ENCODE results near the gene CIITA.

The CIITA gene

GRCh38 chr16:10849736-10850477 is 27.1 kb upstream of the CIITA start:
- TF ChIP-seq Cebpa-rat (IDR thresholded peaks at IDR 0.05), result no peak
- H3K36me3 ChIP-seq, result no peaks in the 10 kb centered on the region
- H3K27ac ChIP-seq, result no peak overlapping the region
- H3K27me3 ChIP-seq, result no peaks in the 10 kb centered on the region
- peak overlapping the region; percentile 31 to 94 (median 53); a peak in 19 of 22 replicates for H3K4me2 ChIP-seq
- no peak overlapping the region for H3K4me3 ChIP-seq
- H4K20me1 ChIP-seq, result no peaks in the 10 kb centered on the region
- peaks cover 0 to 26% (median 0%) of the 10 kb centered on the region in 11 experiments; a peak in 7 of 22 replicates for H3K9me3 ChIP-seq (replicated peaks in 1 of 11)
- H3K9ac ChIP-seq, result no peak overlapping the region
- peaks cover 55 to 78% (median 67%) of the 10 kb centered on the region in 10 experiments for H3K4me1 ChIP-seq

GRCh38 chr16:10850478-10850850 is 26.5 kb upstream of the CIITA start:
- no peak overlapping the region for H3K4me3 ChIP-seq
- no peaks in the 10 kb centered on the region for H4K20me1 ChIP-seq
- H3K27ac ChIP-seq, result no peak overlapping the region
- H3K9me3 ChIP-seq (replicated peaks in 1 of 11), result peaks cover 0 to 26% (median 0%) of the 10 kb centered on the region in 11 experiments; a peak in 7 of 22 replicates
- H3K4me2 ChIP-seq, result peak overlapping the region in 8 of 11 experiments; percentile 34 to 94 (median 52); a peak in 12 of 22 replicates
- H3K36me3 ChIP-seq, result no peaks in the 10 kb centered on the region
- peaks cover 55 to 74% (median 66%) of the 10 kb centered on the region in 10 experiments for H3K4me1 ChIP-seq
- H3K9ac ChIP-seq, result no peak overlapping the region
- no peaks in the 10 kb centered on the region for H3K27me3 ChIP-seq
- TF ChIP-seq Cebpa-rat (IDR thresholded peaks at IDR 0.05), result no peak; a peak in 1 of 22 replicates

GRCh38 chr16:10851512-10851911 is 25.5 kb upstream of the CIITA start:
- Histone ChIP-seq H3K27me3 (no peaks in the 10 kb centered on the region), H3K9ac (no peak overlapping the region), H3K4me1 (peaks cover 52 to 63% (median 57%) of the 10 kb centered on the region in 10 experiments), H3K27ac (peak overlapping the region in 1 of 11 experiments; percentile 13; a peak in 1 of 22 replicates), H4K20me1 (no peaks in the 10 kb centered on the region), H3K36me3 (no peaks in the 10 kb centered on the region), H3K4me2 (peak overlapping the region in 8 of 11 experiments; percentile 15 to 87 (median 47); a peak in 9 of 22 replicates), H3K9me3 (replicated peaks in 1 of 11) (peaks cover 0 to 26% (median 0%) of the 10 kb centered on the region in 11 experiments; a peak in 7 of 22 replicates), H3K4me3 (no peak overlapping the region)
- no peak for TF ChIP-seq Cebpa-rat (IDR thresholded peaks at IDR 0.05)

- H3K4me2 ChIP-seq, result peak overlapping the region; percentile 20 to 87 (median 43)
- no peaks in the 10 kb centered on the region for H3K27me3 ChIP-seq
- TF ChIP-seq Cebpa-rat (IDR thresholded peaks at IDR 0.05), result no peak
- H3K9me3 ChIP-seq (replicated peaks in 1 of 11), result peaks cover 0 to 26% (median 0%) of the 10 kb centered on the region in 11 experiments; a peak in 7 of 22 replicates
- no peaks in the 10 kb centered on the region for H4K20me1 ChIP-seq
- H3K36me3 ChIP-seq, result no peaks in the 10 kb centered on the region
- H3K9ac ChIP-seq, result no peak overlapping the region
- no peak overlapping the region for H3K4me3 ChIP-seq
- H3K27ac ChIP-seq, result peak overlapping the region in 1 of 11 experiments; percentile 27; a peak in 2 of 22 replicates
- peaks cover 44 to 56% (median 49%) of the 10 kb centered on the region in 10 experiments for H3K4me1 ChIP-seq
Observed at GRCh38 chr16:10852286-10852685, 24.7 kb upstream of the CIITA start.

- Histone ChIP-seq H3K4me1 (peaks cover 38 to 49% (median 43%) of the 10 kb centered on the region in 10 experiments), H3K27ac (no peak overlapping the region), H3K9me3 (replicated peaks in 1 of 11) (peaks cover 0 to 26% (median 0%) of the 10 kb centered on the region in 11 experiments; a peak in 7 of 22 replicates), H3K27me3 (no peaks in the 10 kb centered on the region), H3K4me2 (peak overlapping the region in 9 of 11 experiments; percentile 16 to 87 (median 43); a peak in 15 of 22 replicates), H3K4me3 (no peak overlapping the region), H3K9ac (no peak overlapping the region), H3K36me3 (no peaks in the 10 kb centered on the region), H4K20me1 (no peaks in the 10 kb centered on the region)
- no peak for TF ChIP-seq Cebpa-rat (IDR thresholded peaks at IDR 0.05)
Observed at GRCh38 chr16:10852948-10853347, 24.1 kb upstream of the CIITA start.

- no peaks in the 10 kb centered on the region for H3K36me3 ChIP-seq
- H3K9me3 ChIP-seq (replicated peaks in 1 of 11), result peaks cover 0 to 22% (median 0%) of the 10 kb centered on the region in 11 experiments; a peak in 7 of 22 replicates
- no peak overlapping the region for H3K4me3 ChIP-seq
- H3K4me2 ChIP-seq, result no peak overlapping the region
- no peaks in the 10 kb centered on the region for H3K27me3 ChIP-seq
- no peak overlapping the region for H3K9ac ChIP-seq
- no peak overlapping the region for H3K27ac ChIP-seq
- H4K20me1 ChIP-seq, result no peaks in the 10 kb centered on the region
- no peak for TF ChIP-seq Cebpa-rat (IDR thresholded peaks at IDR 0.05)
- H3K4me1 ChIP-seq, result peaks cover 18 to 34% (median 21%) of the 10 kb centered on the region in 10 experiments
Observed at GRCh38 chr16:10856042-10856441, 21.0 kb upstream of the CIITA start.

GRCh38 chr16:10858203-10858602 is 18.8 kb upstream of the CIITA start:
- TF ChIP-seq Cebpa-rat (IDR thresholded peaks at IDR 0.05), result no peak
- Histone ChIP-seq H3K9ac (no peak overlapping the region), H3K4me2 (no peak overlapping the region), H3K27me3 (no peaks in the 10 kb centered on the region), H3K4me1 (peaks cover 11 to 37% (median 21%) of the 10 kb centered on the region in 10 experiments), H3K4me3 (no peak overlapping the region), H4K20me1 (no peaks in the 10 kb centered on the region), H3K36me3 (no peaks in the 10 kb centered on the region), H3K27ac (no peak overlapping the region), H3K9me3 (replicated peaks in 1 of 11) (peaks cover 0 to 4% (median 0%) of the 10 kb centered on the region in 11 experiments; a peak in 3 of 22 replicates)

GRCh38 chr16:10859020-10859419 is 18.0 kb upstream of the CIITA start:
- H3K9ac ChIP-seq, result no peak overlapping the region
- H3K27me3 ChIP-seq, result no peaks in the 10 kb centered on the region
- no peak for TF ChIP-seq Cebpa-rat (IDR thresholded peaks at IDR 0.05)
- no peaks in the 10 kb centered on the region for H3K36me3 ChIP-seq
- no peaks in the 10 kb centered on the region for H4K20me1 ChIP-seq
- H3K4me3 ChIP-seq, result no peak overlapping the region
- peaks cover 0 to 3% (median 0%) of the 10 kb centered on the region in 11 experiments; a peak in 1 of 22 replicates for H3K9me3 ChIP-seq (replicated peaks in 1 of 11)
- peaks cover 13 to 44% (median 28%) of the 10 kb centered on the region in 10 experiments for H3K4me1 ChIP-seq
- H3K27ac ChIP-seq, result no peak overlapping the region
- H3K4me2 ChIP-seq, result no peak overlapping the region

- peaks cover 0 to 8% (median 0%) of the 10 kb centered on the region in 11 experiments; a peak in 1 of 22 replicates for H3K9me3 ChIP-seq (replicated peaks in 1 of 11)
- no peak overlapping the region for H3K27ac ChIP-seq
- no peaks in the 10 kb centered on the region for H3K36me3 ChIP-seq
- H3K4me2 ChIP-seq, result peak overlapping the region in 2 of 11 experiments; percentile 43 to 67; a peak in 4 of 22 replicates
- H3K9ac ChIP-seq, result no peak overlapping the region
- H3K27me3 ChIP-seq, result no peaks in the 10 kb centered on the region
- H3K4me3 ChIP-seq, result no peak overlapping the region
- peaks cover 14 to 51% (median 33%) of the 10 kb centered on the region in 10 experiments for H3K4me1 ChIP-seq
- H4K20me1 ChIP-seq, result no peaks in the 10 kb centered on the region
- no peak for TF ChIP-seq Cebpa-rat (IDR thresholded peaks at IDR 0.05)
Observed at GRCh38 chr16:10859658-10860057, 17.3 kb upstream of the CIITA start.

Data from BLaER1 treated with 17β-estradiol and CSF1 and Interleukin-3, amounts not matched to agents 10 nM and 100 nM (cell line).